Esophagus squamous epithelium (tissue), 5 donors: ENCODE data around the gene SKOR1. TPM values are rescaled to one million over a fixed set of nuclear protein-coding genes. Genes with fewer than 3 reads are reported as not detected.
A peak's percentile ranks its signal among the peaks of the same experiment; 100 is the strongest.

Experiments
- DNase-seq: peaks from one replicate; lab custom pipeline; 2025; lab: John Stamatoyannopoulos, UW
- H3K27ac ChIP-seq, 4 donors: fragments of 200-600 bp; sonication (generic); one replicate each; pipeline ENCODE4 v1.5.1; 2016 to 2019; ENCODE audit warnings: mild to moderate bottlenecking in 1 of 4
- H3K27me3 ChIP-seq, 4 donors: fragments of 200-600 bp; sonication (generic); 1 replicate in 3 of 4; 2 replicates in 1 of 4; pipeline versions ENCODE4 v1.5.1 to v1.6.0; 2017 to 2021; ENCODE audit warnings: antibody characterized with exemption in 1 of 4
- H3K36me3 ChIP-seq, 3 donors: fragments of 200-600 bp; sonication (generic); one replicate each; pipeline ENCODE4 v1.5.1; 2016 to 2019
- H3K4me1 ChIP-seq, 3 donors: fragments of 200-600 bp; sonication (generic); one replicate each; pipeline ENCODE4 v1.5.1; 2017 to 2019
- H3K4me3 ChIP-seq, 4 donors: fragments of 200-600 bp; sonication (generic); 1 replicate in 3 of 4; 2 replicates in 1 of 4; pipeline ENCODE4 v1.5.1; 2016 to 2019; ENCODE audit warnings: mild to moderate bottlenecking in 2 of 4, moderate library complexity in 1 of 4
- H3K9me3 ChIP-seq, 3 donors: fragments of 200-600 bp; sonication (generic); one replicate each; pipeline ENCODE4 v1.5.1; 2016 to 2019
- POLR2A ChIP-seq, 4 donors: fragments of 450-650 bp; IDR thresholded peaks; one replicate each; pipeline ENCODE4 v1.6.1; 2017; ENCODE audit warnings: antibody characterized with exemption in 4 of 4, mild to moderate bottlenecking in 4 of 4, moderate library complexity in 3 of 4
- WGBS, 2 donors: methylation state at CpG; one replicate each; pipeline ENCODE4 v1.1.5; 2018; 5-methylcytosine and 5-hydroxymethylcytosine counted together
- intact Hi-C: fragments of 100-400 bp; cut with DNase I; formaldehyde crosslinking; loops from one replicate; pipeline ENCODE4 v1.15.0; 2022
- total RNA-seq, 4 donors: library from RNA; depleted of rRNA; stranded (reverse); fragments of >200 nt; gene quantifications; one replicate each; pipeline ENCODE4 v1.1.0, GENCODE V29; 2016
- TF ChIP-seq, protein P1 (sequence below), 6 experiments: fragments of 450-650 bp in 4 of 6; fragments of 200-600 bp in 2 of 6; sonication (generic) in 2 of 6; IDR thresholded peaks; one replicate each; pipeline ENCODE4 v1.5.1; 2016 to 2019; ENCODE audit warnings: antibody characterized with exemption in 6 of 6, mild to moderate bottlenecking in 4 of 6, moderate library complexity in 4 of 6
- donor health status: DM: yes; HTN: yes; CAD: no.

Gene SKOR1
- total RNA-seq, 4 donors from 2014 or later: 0.09 to 0.76 (median 0.28) TPM

DNA sequence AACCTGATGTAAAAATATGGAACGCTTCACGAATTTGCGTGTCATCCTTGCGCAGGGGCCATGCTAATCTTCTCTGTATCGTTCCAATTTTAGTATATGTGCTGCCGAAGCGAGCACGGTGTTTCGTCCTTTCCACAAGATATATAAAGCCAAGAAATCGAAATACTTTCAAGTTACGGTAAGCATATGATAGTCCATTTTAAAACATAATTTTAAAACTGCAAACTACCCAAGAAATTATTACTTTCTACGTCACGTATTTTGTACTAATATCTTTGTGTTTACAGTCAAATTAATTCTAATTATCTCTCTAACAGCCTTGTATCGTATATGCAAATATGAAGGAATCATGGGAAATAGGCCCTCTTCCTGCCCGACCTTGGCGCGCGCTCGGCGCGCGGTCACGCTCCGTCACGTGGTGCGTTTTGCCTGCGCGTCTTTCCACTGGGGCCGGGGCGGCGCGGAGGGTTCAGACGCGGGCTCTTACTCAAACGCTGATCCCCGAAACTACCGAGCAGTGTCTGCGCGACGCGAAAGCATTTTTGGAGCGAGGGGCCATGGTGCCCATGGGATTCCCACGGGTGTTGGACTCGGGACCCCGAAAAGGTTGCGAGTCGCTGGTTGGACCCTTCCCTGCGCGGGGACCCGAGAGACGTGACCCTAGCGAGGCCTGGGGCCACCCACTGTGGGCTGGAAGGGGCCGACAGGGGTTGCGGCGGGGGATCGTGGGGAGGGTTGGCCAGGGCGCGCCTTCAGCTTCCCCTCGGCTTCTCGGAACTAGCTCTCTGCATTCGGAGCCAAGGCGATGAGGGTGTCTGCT lies 14.8 kb downstream of the SKOR1 start, which contains the start of gene RNU6-1:
TSS of gene RNU6-1 (minus strand) at position 117 of the 820 bp plus-strand sequence.
- Histone ChIP-seq H3K4me1 (peaks cover 17 to 46% (median 27%) of the 10 kb centered on the region in 3 donors), H3K4me3 (peak within 1 kb of the TSS; percentile 71 to 93 (median 87)), H3K36me3 (no peaks in the 10 kb centered on the region), H3K27ac (peak within 1 kb of the TSS; percentile 92 to 98 (median 96)), H3K9me3 (no peaks in the 10 kb centered on the region), H3K27me3 (peaks cover 0 to 17% (median 9%) of the 10 kb centered on the region in 4 donors)
- 0 to 1% methylated on average over 18 to 30 of the region's 62 CpGs for WGBS, 2 donors
- TF ChIP-seq, protein P1, sequence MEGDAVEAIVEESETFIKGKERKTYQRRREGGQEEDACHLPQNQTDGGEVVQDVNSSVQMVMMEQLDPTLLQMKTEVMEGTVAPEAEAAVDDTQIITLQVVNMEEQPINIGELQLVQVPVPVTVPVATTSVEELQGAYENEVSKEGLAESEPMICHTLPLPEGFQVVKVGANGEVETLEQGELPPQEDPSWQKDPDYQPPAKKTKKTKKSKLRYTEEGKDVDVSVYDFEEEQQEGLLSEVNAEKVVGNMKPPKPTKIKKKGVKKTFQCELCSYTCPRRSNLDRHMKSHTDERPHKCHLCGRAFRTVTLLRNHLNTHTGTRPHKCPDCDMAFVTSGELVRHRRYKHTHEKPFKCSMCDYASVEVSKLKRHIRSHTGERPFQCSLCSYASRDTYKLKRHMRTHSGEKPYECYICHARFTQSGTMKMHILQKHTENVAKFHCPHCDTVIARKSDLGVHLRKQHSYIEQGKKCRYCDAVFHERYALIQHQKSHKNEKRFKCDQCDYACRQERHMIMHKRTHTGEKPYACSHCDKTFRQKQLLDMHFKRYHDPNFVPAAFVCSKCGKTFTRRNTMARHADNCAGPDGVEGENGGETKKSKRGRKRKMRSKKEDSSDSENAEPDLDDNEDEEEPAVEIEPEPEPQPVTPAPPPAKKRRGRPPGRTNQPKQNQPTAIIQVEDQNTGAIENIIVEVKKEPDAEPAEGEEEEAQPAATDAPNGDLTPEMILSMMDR (IDR thresholded peaks at IDR 0.05): peak in 1 of 6 experiments; percentile 21
- TF ChIP-seq POLR2A (IDR thresholded peaks at IDR 0.05): peak in 3 of 4 donors; percentile 20 to 86 (median 80)
- DNase-seq: peak; percentile 71
- intact Hi-C loops: loop anchor here (5.0 to 10.0 kb wide), 2 partner anchors 318 to 895 kb away; partner anchors contain the start of gene C15orf61

DNA sequence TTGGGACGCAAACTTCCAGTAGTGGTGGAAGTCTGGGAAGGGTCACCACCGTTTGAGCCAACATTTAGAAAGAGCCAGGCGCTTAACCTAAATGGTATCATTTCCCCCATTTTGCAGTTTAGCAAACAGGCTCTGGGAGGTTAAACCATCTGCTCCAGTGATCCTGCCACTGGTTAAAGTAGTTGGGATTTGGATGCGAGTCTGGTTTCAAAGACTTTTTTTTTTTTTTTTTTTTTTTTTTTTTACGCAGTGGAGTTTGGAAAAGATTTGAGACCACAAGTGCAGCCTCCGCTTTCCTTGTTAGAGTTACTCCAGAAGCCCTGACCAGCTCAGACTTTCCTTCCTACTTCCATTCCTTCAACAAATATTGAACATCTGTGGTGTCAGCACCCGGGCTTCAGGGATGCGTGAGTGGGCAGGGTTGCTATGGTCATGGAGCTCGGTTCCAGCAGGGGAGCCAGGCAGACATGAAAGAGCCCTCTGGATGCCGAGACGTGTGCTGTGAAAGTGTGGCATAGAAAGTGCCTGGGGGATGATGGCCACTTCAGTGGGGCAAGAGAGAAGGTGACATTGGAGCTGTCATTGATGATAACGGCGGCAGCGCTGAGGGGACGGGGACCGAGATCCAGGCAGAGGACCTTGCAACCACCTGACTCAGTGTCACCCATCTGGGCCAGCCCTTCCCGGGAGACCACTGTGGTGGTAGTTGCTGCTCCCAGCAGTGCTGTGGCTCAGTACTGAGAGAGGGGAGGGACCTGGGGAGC lies 15.6 kb downstream of the SKOR1 start:
- Histone ChIP-seq H3K27ac (peak overlapping the region; percentile 92 to 98 (median 96)), H3K9me3 (no peaks in the 10 kb centered on the region), H3K36me3 (no peaks in the 10 kb centered on the region), H3K4me1 (peaks cover 9 to 38% (median 19%) of the 10 kb centered on the region in 3 donors), H3K27me3 (peaks cover 0 to 9% (median 1%) of the 10 kb centered on the region in 4 donors), H3K4me3 (peak overlapping the region; percentile 71 to 93 (median 87))
- 5 to 20% methylated on average over 8 to 11 of the region's 17 CpGs for WGBS, 2 donors
- no peak for TF ChIP-seq POLR2A (IDR thresholded peaks at IDR 0.05)
- TF ChIP-seq, protein P1 (IDR thresholded peaks at IDR 0.05): no peak
- DNase-seq: no peak
- intact Hi-C loops: no loop called here

DNA sequence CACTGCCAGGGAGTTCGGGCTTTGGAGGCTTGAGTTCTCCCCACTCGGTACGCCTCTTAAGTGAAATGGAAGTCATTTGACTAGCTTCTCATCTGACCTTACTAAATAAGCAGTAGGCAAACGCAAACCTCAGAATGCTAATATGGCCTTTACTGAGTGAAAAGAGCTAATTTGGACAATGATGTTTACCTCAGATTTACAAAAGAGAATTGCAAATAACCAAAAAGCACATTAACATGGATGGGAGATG lies 16.1 kb downstream of the SKOR1 start:
- TF ChIP-seq, protein P1 (IDR thresholded peaks at IDR 0.05): no peak
- TF ChIP-seq POLR2A (IDR thresholded peaks at IDR 0.05): no peak
- Histone ChIP-seq H3K27ac (peak overlapping the region in 3 of 4 donors; percentile 94 to 98 (median 98)), H3K9me3 (no peaks in the 10 kb centered on the region), H3K4me3 (peak overlapping the region; percentile 71 to 93 (median 87)), H3K4me1 (peaks cover 7 to 33% (median 15%) of the 10 kb centered on the region in 3 donors), H3K27me3 (peaks cover 0 to 6% (median 0%) of the 10 kb centered on the region in 4 donors), H3K36me3 (no peaks in the 10 kb centered on the region)
- intact Hi-C loops: no loop called here
- DNase-seq: no peak
- 16 to 37% methylated on average over 4 of the region's 4 CpGs for WGBS, 2 donors

DNA sequence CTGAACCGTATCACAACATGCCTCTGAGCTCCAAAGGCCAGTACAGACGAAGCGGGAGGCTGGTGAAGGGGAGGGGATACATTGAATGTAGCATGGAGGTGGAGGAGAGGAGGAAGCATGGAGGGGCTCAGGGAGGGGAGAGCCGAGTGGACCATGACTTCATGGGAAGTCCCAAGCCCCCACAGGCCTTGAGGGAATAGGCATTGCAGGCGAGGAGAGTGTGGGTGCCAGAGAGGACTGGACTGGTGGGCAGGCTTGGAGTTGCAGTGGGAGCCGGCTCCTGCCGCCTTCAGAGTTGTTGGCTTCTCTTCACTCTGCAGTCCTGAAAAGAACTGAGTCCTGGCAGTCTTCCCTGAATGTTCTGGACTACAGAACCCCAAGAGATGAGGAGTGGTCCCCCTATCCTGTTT lies 17.8 kb downstream of the SKOR1 start:
- H3K27me3 ChIP-seq: peaks cover 0 to 1% (median 0%) of the 10 kb centered on the region in 4 donors
- WGBS, 2 donors: 85 to 90% methylated on average over 7 of the region's 7 CpGs
- H3K4me3 ChIP-seq: no peak overlapping the region
- H3K9me3 ChIP-seq: no peaks in the 10 kb centered on the region
- H3K4me1 ChIP-seq: peaks cover 7 to 28% (median 15%) of the 10 kb centered on the region in 3 donors
- H3K27ac ChIP-seq: no peak overlapping the region
- H3K36me3 ChIP-seq: no peaks in the 10 kb centered on the region
- no peak for TF ChIP-seq POLR2A (IDR thresholded peaks at IDR 0.05)
- TF ChIP-seq, protein P1 (IDR thresholded peaks at IDR 0.05): no peak
- DNase-seq: no peak
- intact Hi-C loops: no loop called here
